ENCODE results near the gene EYS.

Gene EYS

DNA sequence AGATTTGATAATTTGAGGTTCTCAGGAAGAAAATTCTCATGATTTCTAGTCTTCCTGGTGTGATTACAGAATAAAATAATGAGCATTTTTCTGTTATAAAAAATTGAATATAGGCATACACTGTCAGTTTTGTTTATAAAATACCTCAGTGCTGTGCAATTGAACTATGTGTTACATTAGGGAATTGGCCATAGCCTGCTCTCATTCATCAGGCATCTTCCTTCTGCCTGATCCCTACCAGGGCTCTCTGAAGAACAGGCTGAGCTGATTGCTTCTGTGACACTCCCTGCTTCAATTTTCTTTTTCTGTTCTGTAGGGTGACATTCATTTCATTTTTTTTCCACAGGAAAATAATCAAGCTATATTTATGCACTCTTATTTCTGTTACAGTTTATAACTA, 1908.6 kb downstream of the EYS start:
- Histone ChIP-seq H3K4me1 (ENCODE audit: control extremely low read depth in 1 of 4, control insufficient read depth in 4 of 4, insufficient read depth in 4 of 4, low read length in 3 of 4) (no peaks in the 10 kb centered on the region), H3K9me3 (ENCODE audit: control extremely low read depth in 1 of 5, control insufficient read depth in 4 of 5, insufficient read depth in 2 of 5, low read depth in 1 of 5, low read length in 4 of 5) (no peaks in the 10 kb centered on the region), H3K27ac (ENCODE audit: insufficient read depth in 1 of 2, low read depth in 1 of 2, low read length in 2 of 2, poor library complexity in 1 of 2, severe bottlenecking in 2 of 2) (no peak overlapping the region), H3K4me3 (ENCODE audit: control insufficient read depth in 1 of 7, extremely low read depth in 1 of 7, insufficient read depth in 4 of 7, low read depth in 2 of 7, low read length in 6 of 7) (no peak overlapping the region), H3K27me3 (replicated peaks in 2 of 5; ENCODE audit: control insufficient read depth in 4 of 5, insufficient read depth in 5 of 5, low read length in 4 of 5) (no peaks in the 10 kb centered on the region), H3K36me3 (ENCODE audit: control insufficient read depth in 4 of 4, insufficient read depth in 4 of 4, low read length in 3 of 4) (no peaks in the 10 kb centered on the region)
- ChIA-PET CTCF (interaction anchor here (1.4 kb wide), 1 partner anchor 8 kb away, joined by 3 read pairs; no protein-coding TSS in a partner anchor), POLR2A (interaction anchor here (0.8 kb wide), 1 partner anchor 296 kb away, joined by 3 read pairs; no protein-coding TSS in a partner anchor)
- no peak for DNase-seq

DNA sequence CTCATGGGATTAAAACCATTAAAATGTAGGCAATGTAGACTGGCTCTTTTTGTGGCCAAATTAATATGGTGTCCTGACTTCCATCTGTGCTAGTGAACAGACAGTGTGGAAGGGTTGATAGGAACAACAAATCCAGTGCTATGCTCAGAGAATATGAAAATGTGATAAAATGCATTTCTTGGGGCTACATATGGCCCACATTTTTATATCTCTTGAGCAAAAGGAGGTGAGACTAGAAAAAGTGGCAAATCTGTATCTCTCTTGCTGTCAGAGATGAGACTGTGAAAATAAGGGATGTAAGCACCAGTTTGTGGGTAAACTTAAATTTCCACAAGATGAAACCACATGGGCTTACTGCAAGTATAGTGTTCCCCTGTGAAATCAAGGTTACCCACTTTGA, 1909.3 kb downstream of the EYS start:
- DNase-seq: no peak
- CTCF ChIA-PET: interaction anchor here (1.4 kb wide), 1 partner anchor 9 kb away, joined by 3 read pairs; no protein-coding TSS in a partner anchor
- POLR2A ChIA-PET: no interaction called here
- Histone ChIP-seq H3K27ac (ENCODE audit: insufficient read depth in 1 of 2, low read depth in 1 of 2, low read length in 2 of 2, poor library complexity in 1 of 2, severe bottlenecking in 2 of 2) (no peak overlapping the region), H3K36me3 (ENCODE audit: control insufficient read depth in 4 of 4, insufficient read depth in 4 of 4, low read length in 3 of 4) (no peaks in the 10 kb centered on the region), H3K4me3 (ENCODE audit: control insufficient read depth in 1 of 7, extremely low read depth in 1 of 7, insufficient read depth in 4 of 7, low read depth in 2 of 7, low read length in 6 of 7) (no peak overlapping the region), H3K27me3 (replicated peaks in 2 of 5; ENCODE audit: control insufficient read depth in 4 of 5, insufficient read depth in 5 of 5, low read length in 4 of 5) (no peaks in the 10 kb centered on the region), H3K4me1 (ENCODE audit: control extremely low read depth in 1 of 4, control insufficient read depth in 4 of 4, insufficient read depth in 4 of 4, low read length in 3 of 4) (no peaks in the 10 kb centered on the region), H3K9me3 (ENCODE audit: control extremely low read depth in 1 of 5, control insufficient read depth in 4 of 5, insufficient read depth in 2 of 5, low read depth in 1 of 5, low read length in 4 of 5) (no peaks in the 10 kb centered on the region)

DNA sequence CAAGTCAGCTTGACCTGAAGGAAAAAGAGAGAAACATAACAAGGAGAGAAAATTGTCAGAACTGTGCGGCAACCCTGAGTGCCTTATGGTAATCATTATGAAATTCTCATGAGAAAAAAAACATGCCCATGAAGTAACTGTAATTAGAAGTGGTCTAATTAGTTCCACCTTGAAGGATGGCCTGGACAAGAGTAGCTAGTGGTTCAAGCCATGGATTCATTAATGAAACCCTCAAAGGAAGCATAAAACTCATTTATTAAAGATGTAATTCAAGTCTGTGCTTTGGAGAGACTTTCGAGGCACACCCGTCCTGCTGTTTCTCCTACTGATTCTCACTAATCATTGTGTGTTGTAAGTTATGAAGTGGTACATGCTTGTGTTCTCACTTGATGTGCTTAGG, 1911.2 kb downstream of the EYS start:
- CTCF ChIA-PET: no interaction called here
- Histone ChIP-seq H3K4me1 (ENCODE audit: control extremely low read depth in 1 of 4, control insufficient read depth in 4 of 4, insufficient read depth in 4 of 4, low read length in 3 of 4) (no peaks in the 10 kb centered on the region), H3K4me3 (ENCODE audit: control insufficient read depth in 1 of 7, extremely low read depth in 1 of 7, insufficient read depth in 4 of 7, low read depth in 2 of 7, low read length in 6 of 7) (no peak overlapping the region), H3K36me3 (ENCODE audit: control insufficient read depth in 4 of 4, insufficient read depth in 4 of 4, low read length in 3 of 4) (no peaks in the 10 kb centered on the region), H3K9me3 (ENCODE audit: control extremely low read depth in 1 of 5, control insufficient read depth in 4 of 5, insufficient read depth in 2 of 5, low read depth in 1 of 5, low read length in 4 of 5) (no peaks in the 10 kb centered on the region), H3K27ac (ENCODE audit: insufficient read depth in 1 of 2, low read depth in 1 of 2, low read length in 2 of 2, poor library complexity in 1 of 2, severe bottlenecking in 2 of 2) (no peak overlapping the region), H3K27me3 (replicated peaks in 2 of 5; ENCODE audit: control insufficient read depth in 4 of 5, insufficient read depth in 5 of 5, low read length in 4 of 5) (no peaks in the 10 kb centered on the region)
- POLR2A ChIA-PET: no interaction called here
- DNase-seq: no peak
- no CpG with 5 or more reads among the region's 3 CpGs for WGBS (ENCODE audit: insufficient coverage)

DNA sequence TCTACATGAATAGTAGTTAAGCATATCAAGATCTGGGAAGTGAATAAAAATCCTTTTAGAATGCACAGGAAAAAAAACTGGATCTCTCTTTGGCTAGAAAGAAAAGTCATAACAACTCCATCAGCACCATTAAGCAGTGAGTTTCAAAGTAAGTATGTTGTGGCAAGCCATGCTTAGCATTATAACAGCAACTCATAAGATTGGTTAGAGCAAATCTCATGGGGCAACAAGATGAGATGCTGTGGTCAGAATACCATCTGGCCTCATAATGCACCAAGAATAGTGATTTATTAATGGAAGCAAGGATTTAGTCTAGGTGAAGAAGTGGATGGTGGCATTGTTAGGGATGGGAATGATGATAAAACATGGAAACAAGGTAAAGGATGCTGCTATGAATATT, 1912.0 kb downstream of the EYS start:
- DNase-seq: no peak
- Histone ChIP-seq H3K9me3 (ENCODE audit: control extremely low read depth in 1 of 5, control insufficient read depth in 4 of 5, insufficient read depth in 2 of 5, low read depth in 1 of 5, low read length in 4 of 5) (no peaks in the 10 kb centered on the region), H3K36me3 (ENCODE audit: control insufficient read depth in 4 of 4, insufficient read depth in 4 of 4, low read length in 3 of 4) (no peaks in the 10 kb centered on the region), H3K27me3 (replicated peaks in 2 of 5; ENCODE audit: control insufficient read depth in 4 of 5, insufficient read depth in 5 of 5, low read length in 4 of 5) (no peaks in the 10 kb centered on the region), H3K27ac (ENCODE audit: insufficient read depth in 1 of 2, low read depth in 1 of 2, low read length in 2 of 2, poor library complexity in 1 of 2, severe bottlenecking in 2 of 2) (no peak overlapping the region), H3K4me1 (ENCODE audit: control extremely low read depth in 1 of 4, control insufficient read depth in 4 of 4, insufficient read depth in 4 of 4, low read length in 3 of 4) (no peaks in the 10 kb centered on the region), H3K4me3 (ENCODE audit: control insufficient read depth in 1 of 7, extremely low read depth in 1 of 7, insufficient read depth in 4 of 7, low read depth in 2 of 7, low read length in 6 of 7) (no peak overlapping the region)
- CTCF ChIA-PET: no interaction called here
- POLR2A ChIA-PET: no interaction called here

DNA sequence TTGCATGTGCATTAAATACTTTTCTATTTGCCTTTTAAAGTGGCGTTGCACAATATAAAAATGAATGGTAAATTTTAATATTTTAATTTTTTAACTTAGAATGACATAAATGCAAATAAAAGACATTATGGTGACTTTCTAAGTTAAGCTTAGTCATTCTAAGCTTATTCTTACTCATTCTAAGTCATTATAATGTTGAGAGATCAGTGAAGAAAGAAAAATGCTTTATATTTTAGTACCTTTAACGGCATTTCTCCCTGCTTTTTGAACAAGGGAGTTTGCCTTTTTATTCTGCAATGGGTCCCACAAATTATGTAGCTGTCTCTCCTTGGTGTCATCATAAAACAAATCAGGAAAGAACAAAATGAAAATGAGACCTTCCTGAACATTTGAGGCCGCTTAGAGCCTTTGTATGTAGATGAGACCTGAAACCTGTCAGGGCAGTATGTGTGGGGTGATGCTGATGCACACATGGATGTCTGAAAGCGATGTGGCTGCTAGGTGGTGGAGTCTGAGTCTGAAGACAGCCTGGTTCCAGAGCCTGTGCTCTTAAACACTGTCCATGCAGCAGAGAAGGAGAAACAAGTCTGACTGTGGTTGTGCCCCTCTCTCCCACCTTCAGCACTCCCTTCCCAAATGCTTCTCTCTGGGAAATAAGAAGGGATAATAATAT, 1913.4 kb downstream of the EYS start:
- H3K27ac ChIP-seq (ENCODE audit: insufficient read depth in 1 of 2, low read depth in 1 of 2, low read length in 2 of 2, poor library complexity in 1 of 2, severe bottlenecking in 2 of 2): no peak overlapping the region
- 100% methylated on average over 1 of the region's 4 CpGs for WGBS (ENCODE audit: insufficient coverage)
- H3K4me1 ChIP-seq (ENCODE audit: control extremely low read depth in 1 of 4, control insufficient read depth in 4 of 4, insufficient read depth in 4 of 4, low read length in 3 of 4): no peaks in the 10 kb centered on the region
- no peak for DNase-seq
- H3K36me3 ChIP-seq (ENCODE audit: control insufficient read depth in 4 of 4, insufficient read depth in 4 of 4, low read length in 3 of 4): no peaks in the 10 kb centered on the region
- no peak overlapping the region for H3K4me3 ChIP-seq (ENCODE audit: control insufficient read depth in 1 of 7, extremely low read depth in 1 of 7, insufficient read depth in 4 of 7, low read depth in 2 of 7, low read length in 6 of 7)
- ChIA-PET CTCF (no interaction called here), POLR2A (no interaction called here)
- no peaks in the 10 kb centered on the region for H3K27me3 ChIP-seq (replicated peaks in 2 of 5; ENCODE audit: control insufficient read depth in 4 of 5, insufficient read depth in 5 of 5, low read length in 4 of 5)
- no peaks in the 10 kb centered on the region for H3K9me3 ChIP-seq (ENCODE audit: control extremely low read depth in 1 of 5, control insufficient read depth in 4 of 5, insufficient read depth in 2 of 5, low read depth in 1 of 5, low read length in 4 of 5)

DNA sequence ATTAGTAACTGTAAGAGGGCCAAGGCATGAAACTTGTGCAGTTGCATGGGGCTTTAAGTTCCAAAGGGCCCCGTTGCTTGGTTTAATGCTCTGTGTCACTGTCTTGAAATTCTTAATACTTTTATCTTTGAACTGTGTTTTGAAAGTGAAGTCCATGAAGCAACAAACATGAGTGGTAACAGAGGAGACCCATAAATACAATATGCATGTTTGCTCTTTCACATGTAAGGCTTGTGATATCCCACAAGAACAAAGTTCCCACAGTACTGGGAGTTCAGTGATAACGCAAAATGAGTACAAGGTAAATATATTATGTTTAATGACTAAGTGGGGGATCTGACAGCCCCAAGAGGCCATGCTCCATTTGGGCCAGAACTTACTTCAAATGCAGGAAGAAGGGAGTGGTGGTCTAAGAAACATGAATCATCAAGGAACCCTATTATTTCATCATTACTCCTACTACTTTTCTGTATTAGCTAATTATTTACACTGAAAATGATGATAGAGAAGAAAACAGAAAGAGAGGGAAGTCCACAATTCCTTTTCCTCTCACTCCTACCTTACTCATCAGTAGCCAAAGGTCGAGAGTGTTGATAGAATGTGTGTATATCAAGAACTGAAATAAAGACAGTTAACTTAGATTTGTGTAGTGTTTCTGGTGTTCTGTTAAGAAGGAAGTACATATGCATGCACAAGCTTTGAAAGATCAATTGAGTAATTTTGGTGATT, 1914.1 kb downstream of the EYS start:
- no peak overlapping the region for H3K27ac ChIP-seq (ENCODE audit: insufficient read depth in 1 of 2, low read depth in 1 of 2, low read length in 2 of 2, poor library complexity in 1 of 2, severe bottlenecking in 2 of 2)
- H3K4me1 ChIP-seq (ENCODE audit: control extremely low read depth in 1 of 4, control insufficient read depth in 4 of 4, insufficient read depth in 4 of 4, low read length in 3 of 4): no peaks in the 10 kb centered on the region
- no peaks in the 10 kb centered on the region for H3K36me3 ChIP-seq (ENCODE audit: control insufficient read depth in 4 of 4, insufficient read depth in 4 of 4, low read length in 3 of 4)
- ChIA-PET POLR2A (no interaction called here), CTCF (no interaction called here)
- no peak overlapping the region for H3K4me3 ChIP-seq (ENCODE audit: control insufficient read depth in 1 of 7, extremely low read depth in 1 of 7, insufficient read depth in 4 of 7, low read depth in 2 of 7, low read length in 6 of 7)
- no peaks in the 10 kb centered on the region for H3K9me3 ChIP-seq (ENCODE audit: control extremely low read depth in 1 of 5, control insufficient read depth in 4 of 5, insufficient read depth in 2 of 5, low read depth in 1 of 5, low read length in 4 of 5)
- H3K27me3 ChIP-seq (replicated peaks in 2 of 5; ENCODE audit: control insufficient read depth in 4 of 5, insufficient read depth in 5 of 5, low read length in 4 of 5): no peaks in the 10 kb centered on the region
- WGBS (ENCODE audit: insufficient coverage): no CpG with 5 or more reads among the region's 3 CpGs
- DNase-seq: no peak

DNA sequence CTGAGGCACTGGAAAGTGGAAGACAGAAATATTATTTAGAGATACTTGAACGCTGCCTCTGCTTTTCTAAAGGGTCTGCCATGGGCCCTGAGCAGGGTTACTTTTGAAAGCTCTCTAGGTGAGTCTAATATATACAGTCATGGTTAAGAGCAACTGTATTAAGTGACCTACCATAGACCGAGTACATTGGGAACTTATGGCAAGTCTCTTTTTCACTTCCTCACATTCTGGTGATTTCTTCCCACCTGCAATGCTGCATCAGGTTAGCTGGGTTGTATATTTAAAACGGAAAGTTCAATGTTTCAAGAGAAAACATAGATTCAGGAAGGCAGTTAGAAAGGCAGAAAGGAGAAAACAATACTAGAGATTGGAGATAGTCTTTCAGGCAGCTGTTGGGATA, 1916.7 kb downstream of the EYS start:
- ChIA-PET CTCF (no interaction called here), POLR2A (no interaction called here)
- H3K36me3 ChIP-seq (ENCODE audit: control insufficient read depth in 4 of 4, insufficient read depth in 4 of 4, low read length in 3 of 4): no peaks in the 10 kb centered on the region
- no peak overlapping the region for H3K4me3 ChIP-seq (ENCODE audit: control insufficient read depth in 1 of 7, extremely low read depth in 1 of 7, insufficient read depth in 4 of 7, low read depth in 2 of 7, low read length in 6 of 7)
- no peaks in the 10 kb centered on the region for H3K27me3 ChIP-seq (replicated peaks in 2 of 5; ENCODE audit: control insufficient read depth in 4 of 5, insufficient read depth in 5 of 5, low read length in 4 of 5)
- no peaks in the 10 kb centered on the region for H3K9me3 ChIP-seq (ENCODE audit: control extremely low read depth in 1 of 5, control insufficient read depth in 4 of 5, insufficient read depth in 2 of 5, low read depth in 1 of 5, low read length in 4 of 5)
- WGBS (ENCODE audit: insufficient coverage): 92% methylated on average over 2 of the region's 3 CpGs
- no peak overlapping the region for H3K27ac ChIP-seq (ENCODE audit: insufficient read depth in 1 of 2, low read depth in 1 of 2, low read length in 2 of 2, poor library complexity in 1 of 2, severe bottlenecking in 2 of 2)
- no peaks in the 10 kb centered on the region for H3K4me1 ChIP-seq (ENCODE audit: control extremely low read depth in 1 of 4, control insufficient read depth in 4 of 4, insufficient read depth in 4 of 4, low read length in 3 of 4)
- DNase-seq: no peak
